Thoracic aorta (tissue), 2 donors: ENCODE measurements around the gene SLC6A2. TPM values are rescaled to one million over a fixed set of nuclear protein-coding genes. Genes with fewer than 3 reads are reported as not detected.

Experiments
- ATAC-seq: fragments of 150-250 bp; one replicate; pipeline ENCODE4 v1.8.0; 2017; ENCODE audit warnings: low read depth; ENCODE audit not compliant: insufficient number of reproducible peaks, low FRiP score
- DNase-seq: peaks from one replicate; pipeline ENCODE4 v3.0.0-alpha.2; 2020; ENCODE audit warnings: low spot score
- H3K27ac ChIP-seq, 2 donors: fragments of 200-600 bp; sonication (generic); 1 replicate in 1 of 2; 2 replicates in 1 of 2; pipeline ENCODE4 v1.5.1; 2016; ENCODE audit warnings: mild to moderate bottlenecking in 2 of 2, moderate library complexity in 2 of 2
- H3K27me3 ChIP-seq: fragments of 200-600 bp; sonication (generic); replicated peaks from 2 replicates; pipeline ENCODE4 v1.6.0; 2016; ENCODE audit warnings: mild to moderate bottlenecking; ENCODE audit not compliant: insufficient read depth
- H3K36me3 ChIP-seq: fragments of 200-600 bp; sonication (generic); one replicate; pipeline ENCODE4 v1.5.1; 2016
- H3K4me1 ChIP-seq, 2 donors: fragments of 200-600 bp; sonication (generic); 1 replicate in 1 of 2; 2 replicates in 1 of 2; pipeline versions ENCODE4 v1.5.1 to v1.6.0; 2016; ENCODE audit warnings: low read depth in 2 of 2, mild to moderate bottlenecking in 1 of 2; ENCODE audit not compliant: control insufficient read depth in 1 of 2
- H3K4me3 ChIP-seq: fragments of 200-600 bp; sonication (generic); 2 replicates; pipeline ENCODE4 v1.5.1; 2016; ENCODE audit warnings: mild to moderate bottlenecking
- H3K9me3 ChIP-seq: fragments of 200-600 bp; sonication (generic); 2 replicates; pipeline ENCODE4 v1.5.1; 2016
- total RNA-seq, 2 donors: library from RNA; depleted of rRNA; stranded (reverse); fragments of >200 nt; gene quantifications; one replicate each; pipeline versions ENCODE4 v1.1.0 to v1.2.3, GENCODE V29; 2016
- TF ChIP-seq, protein P1 (sequence below): fragments of 200-600 bp; sonication (generic); IDR thresholded peaks from one replicate; pipeline ENCODE4 v1.5.1; 2019; ENCODE audit warnings: antibody characterized with exemption

The SLC6A2 gene
- total RNA-seq, 2 donors from 2014 or later = 0.85 TPM; not detected in 1

DNA sequence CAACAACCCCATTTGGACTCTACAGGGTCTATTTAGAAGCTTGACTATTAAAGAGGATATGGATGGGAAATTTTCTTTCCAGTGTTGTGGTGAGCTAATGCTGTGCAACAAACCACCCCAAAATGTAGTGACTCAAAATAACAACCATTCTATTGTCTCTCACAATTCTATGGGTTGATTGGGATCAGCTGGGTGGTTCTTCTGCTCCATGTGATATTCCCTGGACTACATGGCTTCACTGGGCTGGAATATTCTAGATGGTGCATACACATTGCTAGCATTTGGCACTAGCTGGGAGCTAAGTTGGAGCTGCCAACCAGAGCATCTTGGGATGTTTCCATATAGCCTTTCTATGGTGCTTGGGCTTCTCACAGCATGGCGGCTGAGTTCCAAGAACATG lies 30.2 kb downstream of the SLC6A2 start:
- Histone ChIP-seq H3K27ac (no peak overlapping the region), H3K4me1 (no peaks in the 10 kb centered on the region), H3K27me3 (no peaks in the 10 kb centered on the region), H3K4me3 (no peak overlapping the region), H3K9me3 (no peaks in the 10 kb centered on the region), H3K36me3 (no peaks in the 10 kb centered on the region)
- DNase-seq (no peak), ATAC-seq (no peak)
- TF ChIP-seq, protein P1, sequence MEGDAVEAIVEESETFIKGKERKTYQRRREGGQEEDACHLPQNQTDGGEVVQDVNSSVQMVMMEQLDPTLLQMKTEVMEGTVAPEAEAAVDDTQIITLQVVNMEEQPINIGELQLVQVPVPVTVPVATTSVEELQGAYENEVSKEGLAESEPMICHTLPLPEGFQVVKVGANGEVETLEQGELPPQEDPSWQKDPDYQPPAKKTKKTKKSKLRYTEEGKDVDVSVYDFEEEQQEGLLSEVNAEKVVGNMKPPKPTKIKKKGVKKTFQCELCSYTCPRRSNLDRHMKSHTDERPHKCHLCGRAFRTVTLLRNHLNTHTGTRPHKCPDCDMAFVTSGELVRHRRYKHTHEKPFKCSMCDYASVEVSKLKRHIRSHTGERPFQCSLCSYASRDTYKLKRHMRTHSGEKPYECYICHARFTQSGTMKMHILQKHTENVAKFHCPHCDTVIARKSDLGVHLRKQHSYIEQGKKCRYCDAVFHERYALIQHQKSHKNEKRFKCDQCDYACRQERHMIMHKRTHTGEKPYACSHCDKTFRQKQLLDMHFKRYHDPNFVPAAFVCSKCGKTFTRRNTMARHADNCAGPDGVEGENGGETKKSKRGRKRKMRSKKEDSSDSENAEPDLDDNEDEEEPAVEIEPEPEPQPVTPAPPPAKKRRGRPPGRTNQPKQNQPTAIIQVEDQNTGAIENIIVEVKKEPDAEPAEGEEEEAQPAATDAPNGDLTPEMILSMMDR = no peak

DNA sequence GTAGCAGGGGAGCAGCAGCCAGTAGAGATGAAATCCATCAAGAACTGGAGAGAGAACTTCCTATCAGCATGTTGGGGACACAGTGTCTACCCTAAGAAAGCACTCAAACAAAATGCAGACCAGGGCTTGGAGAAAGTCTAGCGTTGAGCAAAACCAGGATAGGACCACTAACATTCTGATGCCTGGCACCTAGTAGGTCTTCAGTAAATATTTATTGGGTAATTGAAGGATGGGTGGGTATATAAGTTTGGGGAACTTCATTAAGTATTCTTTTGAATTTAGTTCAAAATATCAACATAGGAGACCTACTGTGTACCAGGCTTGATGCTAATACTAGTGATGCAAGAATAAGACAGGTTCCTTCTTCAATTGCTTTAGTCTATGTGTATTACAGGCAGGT lies 30.9 kb downstream of the SLC6A2 start:
- Histone ChIP-seq H3K4me3 (no peak overlapping the region), H3K27me3 (no peaks in the 10 kb centered on the region), H3K4me1 (no peaks in the 10 kb centered on the region), H3K36me3 (no peaks in the 10 kb centered on the region), H3K27ac (no peak overlapping the region), H3K9me3 (no peaks in the 10 kb centered on the region)
- TF ChIP-seq, protein P1 = no peak
- ATAC-seq (no peak), DNase-seq (no peak)

DNA sequence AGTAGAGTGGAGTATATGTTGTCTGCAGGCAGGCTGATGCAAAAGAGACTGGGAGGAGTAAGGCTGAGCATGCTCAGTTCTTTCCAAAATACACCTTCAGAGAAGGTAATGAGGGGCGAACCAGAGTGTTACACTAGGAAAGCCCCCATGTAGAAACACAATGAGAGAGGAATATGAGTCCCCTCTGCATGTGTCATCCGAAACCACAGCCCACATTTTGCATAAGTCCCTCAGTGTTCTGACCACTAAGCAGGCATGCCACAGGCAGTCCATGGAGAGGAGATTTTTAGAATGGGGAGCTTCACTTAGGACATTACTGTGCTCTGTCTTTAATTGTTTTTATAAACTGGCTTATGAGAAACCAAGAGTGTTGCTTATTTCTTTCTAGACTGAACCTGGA lies 32.0 kb downstream of the SLC6A2 start:
- DNase-seq (no peak), ATAC-seq (no peak)
- no peaks in the 10 kb centered on the region for H3K4me1 ChIP-seq

DNA sequence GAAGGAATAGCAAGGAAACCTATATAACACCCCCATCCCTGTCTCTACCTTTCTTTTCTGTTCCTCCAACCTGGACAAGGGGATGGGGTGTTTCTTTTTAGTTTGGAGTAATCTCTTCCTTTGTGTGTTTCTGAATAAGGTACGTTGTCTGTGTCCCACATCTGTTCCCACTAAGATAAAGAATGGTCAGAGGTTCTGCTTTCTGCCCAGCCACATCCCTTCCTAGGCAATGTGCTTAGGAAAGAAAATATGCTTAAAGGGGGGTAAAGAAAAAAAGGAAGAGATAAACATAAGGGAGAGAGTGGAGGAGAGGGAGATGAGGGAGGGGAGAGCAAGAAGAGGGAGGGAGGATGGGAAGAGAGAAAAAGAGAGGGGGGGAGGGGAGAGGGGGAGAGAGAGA lies 35.1 kb downstream of the SLC6A2 start:
- no peak overlapping the region for H3K4me3 ChIP-seq
- DNase-seq = no peak
- TF ChIP-seq, protein P1 = no peak
- no peaks in the 10 kb centered on the region for H3K36me3 ChIP-seq
- ATAC-seq = no peak
- H3K9me3 ChIP-seq = no peaks in the 10 kb centered on the region
- H3K27ac ChIP-seq = no peak overlapping the region
- no peaks in the 10 kb centered on the region for H3K4me1 ChIP-seq
- H3K27me3 ChIP-seq = no peaks in the 10 kb centered on the region

More for the DNA sequence above, 32.0 kb downstream of the SLC6A2 start:
- H3K27me3 ChIP-seq = no peaks in the 10 kb centered on the region
- H3K9me3 ChIP-seq = no peaks in the 10 kb centered on the region
- no peaks in the 10 kb centered on the region for H3K36me3 ChIP-seq
- no peak overlapping the region for H3K4me3 ChIP-seq
- TF ChIP-seq, protein P1 = no peak
- no peak overlapping the region for H3K27ac ChIP-seq

DNA sequence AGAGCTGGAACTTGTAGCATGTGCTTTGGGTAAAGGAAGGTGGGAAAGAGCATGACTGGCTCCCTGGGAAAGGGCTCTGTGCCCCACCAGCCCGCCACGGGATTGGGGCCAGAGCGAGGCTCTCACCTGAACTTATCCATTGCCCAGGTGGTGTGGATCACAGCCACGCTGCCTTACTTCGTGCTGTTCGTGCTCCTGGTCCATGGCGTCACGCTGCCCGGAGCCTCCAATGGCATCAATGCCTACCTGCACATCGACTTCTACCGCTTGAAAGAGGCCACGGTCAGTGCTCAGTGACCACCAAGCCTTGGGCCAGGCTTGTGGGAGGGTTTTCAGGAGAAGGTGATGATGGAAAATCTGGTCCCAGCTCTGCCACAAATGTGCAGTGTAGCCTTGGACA lies 36.0 kb downstream of the SLC6A2 start:
- TF ChIP-seq, protein P1 = no peak
- H3K9me3 ChIP-seq = no peaks in the 10 kb centered on the region

More for the DNA sequence above, 36.0 kb downstream of the SLC6A2 start:
- no peak overlapping the region for H3K27ac ChIP-seq
- no peak overlapping the region for H3K4me3 ChIP-seq
- DNase-seq = no peak
- no peak for ATAC-seq
- H3K27me3 ChIP-seq = no peaks in the 10 kb centered on the region
- H3K36me3 ChIP-seq = no peaks in the 10 kb centered on the region
- H3K4me1 ChIP-seq = no peaks in the 10 kb centered on the region
